ENCODE results near the gene ELK4. TPM values are rescaled to one million over a fixed set of nuclear protein-coding genes. Genes with fewer than 3 reads are reported as not detected.

Gene ELK4
- total RNA-seq, 8 experiments from 2014 or later = 6.8 to 21.3 (median 11.5) TPM

Other genes starting within 250 kb of the ELK4 start
- gene LEMD1, start 210.0 kb downstream of the ELK4 start, total RNA-seq = 10 to 100 TPM in 4 of 8 experiments, 1 to 10 TPM in 1, not detected in 3; 4.2 to 46.8 (median 36.4) TPM
- 1 to 10 TPM in 4 of 8 experiments, under 1 TPM in 3, not detected in 1; 0.10 to 5.9 (median 2.2) TPM for gene BLACAT1, start 176.0 kb downstream of the ELK4 start, total RNA-seq
- gene CDK18, start 127.3 kb downstream of the ELK4 start, total RNA-seq = 10 to 100 TPM in 2 of 8 experiments, 1 to 10 TPM in 6; 1.3 to 12.0 (median 2.3) TPM
- 1 to 10 TPM in 5 of 8 experiments, under 1 TPM in 3; 0.40 to 2.7 (median 2.0) TPM for gene SLC45A3, start 48.5 kb upstream of the ELK4 start, total RNA-seq
- gene NUCKS1, start 118.2 kb upstream of the ELK4 start, total RNA-seq = 100 to 1,000 TPM in 7 of 8 experiments, 10 to 100 TPM in 1; 88.0 to 300 (median 172) TPM
- gene RAB29, start 143.5 kb upstream of the ELK4 start, total RNA-seq = 10 to 100 TPM in 4 of 8 experiments, 1 to 10 TPM in 4; 1.6 to 26.2 (median 6.6) TPM
- gene SLC41A1, start 181.2 kb upstream of the ELK4 start, total RNA-seq = 10 to 100 TPM in 6 of 8 experiments, 1 to 10 TPM in 2; 9.1 to 72.4 (median 16.0) TPM
- 1 to 10 TPM in 2 of 8 experiments, under 1 TPM in 5, not detected in 1; 0.05 to 1.8 (median 0.52) TPM for gene PM20D1, start 218.1 kb upstream of the ELK4 start, total RNA-seq

Measured in motor neuron (in vitro differentiated cells).